ENCODE data around the gene SLC30A10.
"Not testable (repeated sequence)": the region's sequence is repeated elsewhere in the genome, so short reads cannot be mapped to it uniquely, and the experiment has no call there.

DNA sequence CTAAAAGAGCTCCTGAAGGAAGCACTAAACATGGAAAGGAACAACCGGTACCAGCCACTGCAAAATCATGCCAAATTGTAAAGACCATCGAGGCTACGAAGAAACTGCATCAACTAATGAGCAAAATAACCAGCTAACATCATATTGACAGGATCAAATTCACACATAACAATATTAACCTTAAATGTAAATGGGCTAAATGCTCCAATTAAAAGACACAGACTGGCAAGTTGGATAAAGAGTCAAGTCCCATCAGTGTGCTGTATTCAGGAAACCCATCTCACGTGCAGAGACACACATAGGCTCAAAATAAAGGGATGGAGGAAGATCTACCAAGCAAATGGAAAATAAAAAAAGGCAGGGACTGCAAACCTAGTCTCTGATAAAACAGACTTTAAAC lies 39.7 kb downstream of the SLC30A10 start:
- TF ChIP-seq, protein P1, sequence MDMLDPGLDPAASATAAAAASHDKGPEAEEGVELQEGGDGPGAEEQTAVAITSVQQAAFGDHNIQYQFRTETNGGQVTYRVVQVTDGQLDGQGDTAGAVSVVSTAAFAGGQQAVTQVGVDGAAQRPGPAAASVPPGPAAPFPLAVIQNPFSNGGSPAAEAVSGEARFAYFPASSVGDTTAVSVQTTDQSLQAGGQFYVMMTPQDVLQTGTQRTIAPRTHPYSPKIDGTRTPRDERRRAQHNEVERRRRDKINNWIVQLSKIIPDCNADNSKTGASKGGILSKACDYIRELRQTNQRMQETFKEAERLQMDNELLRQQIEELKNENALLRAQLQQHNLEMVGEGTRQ (CRISPR knock-in tag; IDR thresholded peaks at IDR 0.05), result not testable (repeated sequence)
- TF ChIP-seq, protein P2, sequence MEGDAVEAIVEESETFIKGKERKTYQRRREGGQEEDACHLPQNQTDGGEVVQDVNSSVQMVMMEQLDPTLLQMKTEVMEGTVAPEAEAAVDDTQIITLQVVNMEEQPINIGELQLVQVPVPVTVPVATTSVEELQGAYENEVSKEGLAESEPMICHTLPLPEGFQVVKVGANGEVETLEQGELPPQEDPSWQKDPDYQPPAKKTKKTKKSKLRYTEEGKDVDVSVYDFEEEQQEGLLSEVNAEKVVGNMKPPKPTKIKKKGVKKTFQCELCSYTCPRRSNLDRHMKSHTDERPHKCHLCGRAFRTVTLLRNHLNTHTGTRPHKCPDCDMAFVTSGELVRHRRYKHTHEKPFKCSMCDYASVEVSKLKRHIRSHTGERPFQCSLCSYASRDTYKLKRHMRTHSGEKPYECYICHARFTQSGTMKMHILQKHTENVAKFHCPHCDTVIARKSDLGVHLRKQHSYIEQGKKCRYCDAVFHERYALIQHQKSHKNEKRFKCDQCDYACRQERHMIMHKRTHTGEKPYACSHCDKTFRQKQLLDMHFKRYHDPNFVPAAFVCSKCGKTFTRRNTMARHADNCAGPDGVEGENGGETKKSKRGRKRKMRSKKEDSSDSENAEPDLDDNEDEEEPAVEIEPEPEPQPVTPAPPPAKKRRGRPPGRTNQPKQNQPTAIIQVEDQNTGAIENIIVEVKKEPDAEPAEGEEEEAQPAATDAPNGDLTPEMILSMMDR (IDR thresholded peaks at IDR 0.05), result not testable (repeated sequence)
- not testable (repeated sequence) for TF ChIP-seq ZNF423 (CRISPR knock-in tag; IDR thresholded peaks at IDR 0.05); ZBTB21 (CRISPR knock-in tag; IDR thresholded peaks at IDR 0.05; ENCODE audit: borderline replicate concordance); JUN (CRISPR knock-in tag; IDR thresholded peaks at IDR 0.05)
- TF ChIP-seq, protein P3, sequence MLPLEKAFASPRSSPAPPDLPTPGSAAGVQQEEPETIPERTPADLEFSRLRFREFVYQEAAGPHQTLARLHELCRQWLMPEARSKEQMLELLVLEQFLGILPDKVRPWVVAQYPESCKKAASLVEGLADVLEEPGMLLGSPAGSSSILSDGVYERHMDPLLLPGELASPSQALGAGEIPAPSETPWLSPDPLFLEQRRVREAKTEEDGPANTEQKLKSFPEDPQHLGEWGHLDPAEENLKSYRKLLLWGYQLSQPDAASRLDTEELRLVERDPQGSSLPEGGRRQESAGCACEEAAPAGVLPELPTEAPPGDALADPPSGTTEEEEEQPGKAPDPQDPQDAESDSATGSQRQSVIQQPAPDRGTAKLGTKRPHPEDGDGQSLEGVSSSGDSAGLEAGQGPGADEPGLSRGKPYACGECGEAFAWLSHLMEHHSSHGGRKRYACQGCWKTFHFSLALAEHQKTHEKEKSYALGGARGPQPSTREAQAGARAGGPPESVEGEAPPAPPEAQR (CRISPR knock-in tag; IDR thresholded peaks at IDR 0.05), result not testable (repeated sequence)
- TF ChIP-seq, protein P4, sequence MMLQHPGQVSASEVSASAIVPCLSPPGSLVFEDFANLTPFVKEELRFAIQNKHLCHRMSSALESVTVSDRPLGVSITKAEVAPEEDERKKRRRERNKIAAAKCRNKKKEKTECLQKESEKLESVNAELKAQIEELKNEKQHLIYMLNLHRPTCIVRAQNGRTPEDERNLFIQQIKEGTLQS (CRISPR knock-in tag; conservative IDR thresholded peaks at IDR 0.05), result not testable (repeated sequence)
- TF ChIP-seq, protein P5, sequence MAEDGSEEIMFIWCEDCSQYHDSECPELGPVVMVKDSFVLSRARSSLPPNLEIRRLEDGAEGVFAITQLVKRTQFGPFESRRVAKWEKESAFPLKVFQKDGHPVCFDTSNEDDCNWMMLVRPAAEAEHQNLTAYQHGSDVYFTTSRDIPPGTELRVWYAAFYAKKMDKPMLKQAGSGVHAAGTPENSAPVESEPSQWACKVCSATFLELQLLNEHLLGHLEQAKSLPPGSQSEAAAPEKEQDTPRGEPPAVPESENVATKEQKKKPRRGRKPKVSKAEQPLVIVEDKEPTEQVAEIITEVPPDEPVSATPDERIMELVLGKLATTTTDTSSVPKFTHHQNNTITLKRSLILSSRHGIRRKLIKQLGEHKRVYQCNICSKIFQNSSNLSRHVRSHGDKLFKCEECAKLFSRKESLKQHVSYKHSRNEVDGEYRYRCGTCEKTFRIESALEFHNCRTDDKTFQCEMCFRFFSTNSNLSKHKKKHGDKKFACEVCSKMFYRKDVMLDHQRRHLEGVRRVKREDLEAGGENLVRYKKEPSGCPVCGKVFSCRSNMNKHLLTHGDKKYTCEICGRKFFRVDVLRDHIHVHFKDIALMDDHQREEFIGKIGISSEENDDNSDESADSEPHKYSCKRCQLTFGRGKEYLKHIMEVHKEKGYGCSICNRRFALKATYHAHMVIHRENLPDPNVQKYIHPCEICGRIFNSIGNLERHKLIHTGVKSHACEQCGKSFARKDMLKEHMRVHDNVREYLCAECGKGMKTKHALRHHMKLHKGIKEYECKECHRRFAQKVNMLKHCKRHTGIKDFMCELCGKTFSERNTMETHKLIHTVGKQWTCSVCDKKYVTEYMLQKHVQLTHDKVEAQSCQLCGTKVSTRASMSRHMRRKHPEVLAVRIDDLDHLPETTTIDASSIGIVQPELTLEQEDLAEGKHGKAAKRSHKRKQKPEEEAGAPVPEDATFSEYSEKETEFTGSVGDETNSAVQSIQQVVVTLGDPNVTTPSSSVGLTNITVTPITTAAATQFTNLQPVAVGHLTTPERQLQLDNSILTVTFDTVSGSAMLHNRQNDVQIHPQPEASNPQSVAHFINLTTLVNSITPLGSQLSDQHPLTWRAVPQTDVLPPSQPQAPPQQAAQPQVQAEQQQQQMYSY (CRISPR knock-in tag; IDR thresholded peaks at IDR 0.05), result not testable (repeated sequence)
- TF ChIP-seq, protein P6, sequence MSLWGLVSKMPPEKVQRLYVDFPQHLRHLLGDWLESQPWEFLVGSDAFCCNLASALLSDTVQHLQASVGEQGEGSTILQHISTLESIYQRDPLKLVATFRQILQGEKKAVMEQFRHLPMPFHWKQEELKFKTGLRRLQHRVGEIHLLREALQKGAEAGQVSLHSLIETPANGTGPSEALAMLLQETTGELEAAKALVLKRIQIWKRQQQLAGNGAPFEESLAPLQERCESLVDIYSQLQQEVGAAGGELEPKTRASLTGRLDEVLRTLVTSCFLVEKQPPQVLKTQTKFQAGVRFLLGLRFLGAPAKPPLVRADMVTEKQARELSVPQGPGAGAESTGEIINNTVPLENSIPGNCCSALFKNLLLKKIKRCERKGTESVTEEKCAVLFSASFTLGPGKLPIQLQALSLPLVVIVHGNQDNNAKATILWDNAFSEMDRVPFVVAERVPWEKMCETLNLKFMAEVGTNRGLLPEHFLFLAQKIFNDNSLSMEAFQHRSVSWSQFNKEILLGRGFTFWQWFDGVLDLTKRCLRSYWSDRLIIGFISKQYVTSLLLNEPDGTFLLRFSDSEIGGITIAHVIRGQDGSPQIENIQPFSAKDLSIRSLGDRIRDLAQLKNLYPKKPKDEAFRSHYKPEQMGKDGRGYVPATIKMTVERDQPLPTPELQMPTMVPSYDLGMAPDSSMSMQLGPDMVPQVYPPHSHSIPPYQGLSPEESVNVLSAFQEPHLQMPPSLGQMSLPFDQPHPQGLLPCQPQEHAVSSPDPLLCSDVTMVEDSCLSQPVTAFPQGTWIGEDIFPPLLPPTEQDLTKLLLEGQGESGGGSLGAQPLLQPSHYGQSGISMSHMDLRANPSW (CRISPR knock-in tag; conservative IDR thresholded peaks at IDR 0.05; ENCODE audit: low read depth), result not testable (repeated sequence)

All from WTC11 (cell line).